NCI-H748 (cell line): ENCODE results near the gene CUL5.

ENCODE experiments used
- DNase-seq: peaks from one replicate; lab custom pipeline; 2025; ENCODE audit not compliant: unreplicated experiment; lab: John Stamatoyannopoulos, UW

CUL5 gene

DNA sequence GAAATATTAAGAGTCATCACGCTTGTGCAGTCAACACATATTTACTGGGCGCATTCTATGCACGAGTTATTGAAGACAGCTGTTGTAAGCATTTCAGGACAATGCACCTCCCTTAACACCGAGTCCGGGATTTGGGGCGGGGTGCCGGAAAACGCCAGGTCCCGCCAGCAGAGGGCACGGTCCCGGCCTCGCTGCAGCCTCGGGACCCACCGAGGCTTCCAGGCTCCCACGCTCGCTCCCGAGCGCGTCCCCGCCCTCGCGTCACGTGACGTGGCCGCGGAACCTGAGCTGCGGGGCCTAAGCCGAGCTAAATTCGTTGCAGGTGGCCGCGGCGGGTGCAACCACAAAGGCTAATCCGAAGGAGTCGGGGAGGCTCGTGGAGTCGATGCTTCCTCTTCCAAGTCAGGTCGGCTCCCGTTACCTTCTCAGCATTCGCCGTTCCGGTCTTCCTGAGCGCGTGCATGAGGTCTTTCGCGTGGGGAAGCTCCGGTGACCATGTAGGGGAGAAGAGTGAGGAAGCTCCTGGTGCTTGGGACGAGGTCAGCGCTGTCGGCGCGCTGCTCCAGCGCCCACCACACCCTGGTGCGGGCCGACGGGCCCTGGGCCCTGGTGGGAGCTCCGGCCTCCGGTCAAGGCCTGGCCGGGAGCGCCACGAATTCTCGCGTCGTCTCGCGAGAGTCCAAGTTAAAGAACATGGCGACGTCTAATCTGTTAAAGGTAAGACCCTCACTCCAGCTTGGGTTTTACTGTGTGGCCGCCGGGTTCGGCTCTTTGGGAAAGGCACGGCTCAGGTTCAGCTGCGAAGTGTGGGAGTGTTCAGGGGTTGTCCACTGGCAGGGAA, at the start of gene CUL5:
Gene CUL5, plus strand, starts transcription at position 243 of the 841 bp plus-strand sequence. Its CDS starts 451 bp downstream, at position 694.
- DNase-seq: peak; percentile 85

GRCh38 chr11:107961480-107961879, 47.2 kb upstream of the CUL5 start:
- DNase-seq: no peak

- no peak for DNase-seq
These were observed 46.5 kb upstream of the CUL5 start for GRCh38 chr11:107962181-107962580.

GRCh38 chr11:107963091-107963490, 45.6 kb upstream of the CUL5 start:
- DNase-seq: no peak

- no peak for DNase-seq
These were observed 39.5 kb upstream of the CUL5 start for GRCh38 chr11:107969219-107969618.

GRCh38 chr11:107970049-107970448, 38.6 kb upstream of the CUL5 start:
- no peak for DNase-seq

- DNase-seq: no peak
These were observed 35.1 kb upstream of the CUL5 start for GRCh38 chr11:107973641-107974040.

GRCh38 chr11:107988397-107989158, 20.1 kb upstream of the CUL5 start:
- peak; percentile 68 for DNase-seq

GRCh38 chr11:107991868-107992414, 16.8 kb upstream of the CUL5 start:
- DNase-seq: no peak

- no peak for DNase-seq
These were observed 12.5 kb upstream of the CUL5 start for GRCh38 chr11:107996006-107996776.

DNA sequence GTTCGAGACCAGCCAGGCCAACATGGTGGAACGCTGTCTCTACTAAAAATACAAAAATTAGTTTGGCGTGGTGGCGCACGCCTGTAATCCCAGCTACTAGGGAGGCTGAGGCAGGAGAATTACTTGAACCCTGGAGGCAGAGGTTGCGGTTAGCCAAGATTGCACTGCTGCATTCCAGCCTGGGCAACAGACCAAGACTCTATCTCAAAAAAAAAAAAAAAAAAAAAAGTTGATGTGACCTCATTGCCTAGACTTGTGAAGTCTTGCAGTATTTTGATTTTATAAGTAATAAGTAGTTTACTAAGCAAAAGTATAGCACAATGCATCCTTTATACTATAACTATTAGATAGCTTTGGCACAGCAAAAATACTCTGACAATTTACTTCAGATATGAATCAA, 9.9 kb upstream of the CUL5 start:
- no peak for DNase-seq

GRCh38 chr11:107999759-108000455, 8.8 kb upstream of the CUL5 start:
- peak; percentile 52 for DNase-seq

DNA sequence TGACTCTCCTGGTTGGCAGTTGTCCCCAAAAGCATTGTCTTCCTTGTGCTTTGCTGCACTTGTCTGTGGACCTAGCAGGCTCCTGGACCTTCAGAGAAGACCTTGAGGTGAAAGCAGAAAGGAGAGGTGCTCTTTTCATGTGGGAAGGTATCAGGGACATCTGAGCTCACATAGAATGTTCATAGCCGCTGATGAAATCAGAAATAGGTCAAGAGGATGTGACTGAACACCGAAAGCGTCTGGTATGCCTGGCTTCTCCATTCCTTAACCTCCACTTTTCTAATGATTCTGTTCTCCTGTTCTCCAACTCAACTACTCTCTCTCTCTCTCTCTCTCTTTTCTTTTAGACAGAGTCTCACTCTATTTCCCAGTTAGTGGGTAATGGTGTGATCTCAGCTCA, 6.2 kb upstream of the CUL5 start:
- DNase-seq: no peak

- no peak for DNase-seq
These were observed 5.1 kb upstream of the CUL5 start for GRCh38 chr11:108003623-108004022.

- DNase-seq: no peak
These were observed 879 bp upstream of the CUL5 start for GRCh38 chr11:108007819-108008218.

DNA sequence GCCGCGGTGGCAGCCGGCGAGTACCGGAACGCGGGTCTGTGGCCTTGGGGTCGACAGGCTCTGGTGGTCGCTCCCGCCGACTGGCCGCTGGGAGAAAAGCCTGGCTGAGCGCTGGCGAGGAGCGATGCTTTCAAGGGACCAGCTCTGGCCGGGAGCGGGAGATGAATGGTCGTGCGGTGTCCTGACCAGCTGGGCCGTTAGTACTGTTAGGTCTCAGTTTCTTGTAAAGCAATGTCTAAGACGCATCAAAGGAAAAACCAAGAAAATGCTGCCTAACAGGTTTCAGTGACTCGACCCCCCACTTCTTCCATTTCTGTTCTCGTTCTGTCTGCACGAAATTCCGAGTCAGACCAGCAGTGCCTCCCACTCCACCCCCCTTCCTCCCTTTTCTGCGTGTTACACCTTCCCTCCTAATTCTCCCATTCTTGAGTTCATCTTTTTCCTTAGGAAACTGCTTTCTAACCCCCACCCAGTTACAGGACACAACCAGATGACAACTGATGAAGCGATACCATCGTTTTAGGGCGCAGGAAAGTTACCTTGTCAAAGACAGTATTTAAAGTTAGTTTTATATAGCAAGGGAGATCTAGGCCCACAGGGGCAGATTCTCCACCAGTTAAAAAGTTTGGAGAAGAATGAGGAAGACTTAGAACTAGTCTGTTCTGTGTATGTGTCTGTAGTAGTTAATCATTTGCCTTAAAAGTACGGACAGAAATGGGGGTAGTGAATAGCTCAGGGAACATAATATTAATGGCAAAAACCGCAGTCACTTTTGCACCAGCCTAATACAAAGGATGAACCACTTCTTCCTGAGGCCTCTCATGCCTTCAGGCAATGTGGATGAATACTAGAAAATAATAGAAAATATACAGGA, 1.0 kb downstream of the CUL5 start:
- peak; percentile 40 for DNase-seq

DNA sequence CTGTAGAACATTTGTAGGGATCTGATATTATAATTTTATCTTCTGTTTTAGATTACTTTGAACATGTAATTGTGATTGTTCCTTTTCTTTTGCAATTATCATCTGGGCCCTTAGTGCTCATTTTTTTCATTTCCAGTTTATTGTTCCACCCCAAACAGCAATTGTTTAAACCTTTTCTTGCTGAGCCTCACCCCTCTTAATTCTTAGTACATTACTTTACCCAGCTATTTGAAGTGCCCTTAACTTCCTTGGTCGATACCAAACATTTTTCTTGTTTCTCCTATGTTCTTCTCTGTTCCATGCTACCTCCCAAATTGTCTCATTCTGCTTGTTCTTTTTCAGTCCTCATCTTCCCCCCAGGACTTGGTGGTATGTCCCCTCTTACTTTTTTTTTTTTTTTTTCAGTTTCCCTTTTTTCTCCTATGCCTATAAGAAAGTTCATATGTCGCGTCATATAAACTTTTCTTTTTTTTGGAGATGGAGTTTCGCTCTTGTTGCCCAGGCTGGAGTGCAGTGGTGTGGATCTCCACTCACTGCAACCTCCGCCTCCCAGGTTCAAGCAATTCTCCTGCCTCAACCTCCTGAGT, 3.5 kb downstream of the CUL5 start:
- DNase-seq: no peak

- no peak for DNase-seq
These were observed 7.9 kb downstream of the CUL5 start for GRCh38 chr11:108016647-108017046.

GRCh38 chr11:108018708-108019107, 10.0 kb downstream of the CUL5 start:
- no peak for DNase-seq
